D721Med (cell line): ENCODE data around the gene KLF15.

Source experiments
- DNase-seq: peaks from one replicate; pipeline ENCODE4 v3.0.0; 2011; ENCODE audit warnings: low spot score; ENCODE audit not compliant: insufficient read length
- FAIRE-seq: peaks from 2 replicates; lab custom pipeline; 2011; peaks lifted over from hg19 to GRCh38; lab: Jason Lieb, UNC
- CTCF ChIP-seq: IDR thresholded peaks from 2 replicates; pipeline ENCODE4 v1.5.1; 2012; ENCODE audit warnings: mild to moderate bottlenecking, control low read depth; ENCODE audit not compliant: insufficient read depth; ENCODE audit errors: missing control alignments

The KLF15 gene

GRCh38 chr3:126304291-126304690, 52.9 kb downstream of the KLF15 start:
- TF ChIP-seq CTCF, result no peak
- no peak for FAIRE-seq
- no peak for DNase-seq

- DNase-seq (no peak), FAIRE-seq (no peak)
- no peak for TF ChIP-seq CTCF
Observed at GRCh38 chr3:126303272-126303671, 53.9 kb downstream of the KLF15 start.

GRCh38 chr3:126300761-126301481, 56.3 kb downstream of the KLF15 start:
- no peak for FAIRE-seq
- no peak for DNase-seq
- TF ChIP-seq CTCF, result no peak

GRCh38 chr3:126300001-126300760, 57.0 kb downstream of the KLF15 start:
- DNase-seq, result no peak
- no peak for FAIRE-seq
- TF ChIP-seq CTCF, result no peak

GRCh38 chr3:126295407-126295939, 61.7 kb downstream of the KLF15 start:
- no peak for DNase-seq
- TF ChIP-seq CTCF, result no peak
- no peak for FAIRE-seq

- DNase-seq, result no peak
Observed at GRCh38 chr3:126294211-126294808, 62.9 kb downstream of the KLF15 start.

More at GRCh38 chr3:126294211-126294808, 62.9 kb downstream of the KLF15 start:
- TF ChIP-seq CTCF, result no peak
- FAIRE-seq, result no peak
